Endothelial cell of umbilical vein (primary cell): Measurements from ENCODE around the gene SYNPO2L.
"Not testable (repeated sequence)": the region's sequence is repeated elsewhere in the genome, so short reads cannot be mapped to it uniquely, and the experiment has no call there.

Experiments used
- EZH2 ChIP-seq: IDR thresholded peaks from 2 replicates; pipeline ENCODE4 v1.6.1; 2012; ENCODE audit warnings: borderline replicate concordance, low read depth, mild to moderate bottlenecking, moderate library complexity, low read length, inconsistent platforms; ENCODE audit not compliant: severe bottlenecking
- FOS ChIP-seq: IDR thresholded peaks from 2 replicates; pipeline ENCODE4 v1.6.1; 2011; ENCODE audit warnings: mild to moderate bottlenecking, low read length, moderate library complexity, borderline replicate concordance; ENCODE audit not compliant: insufficient read depth
- JUN ChIP-seq: IDR thresholded peaks from 2 replicates; pipeline ENCODE4 v1.6.1; 2011; ENCODE audit warnings: borderline replicate concordance, low read depth; ENCODE audit not compliant: insufficient read length, insufficient read depth
- MYC ChIP-seq: IDR thresholded peaks from one replicate; pipeline ENCODE4 v1.6.1; 2011; ENCODE audit warnings: mild to moderate bottlenecking, low read depth, low read length
- POLR2A ChIP-seq: IDR thresholded peaks from 2 replicates; pipeline ENCODE4 v1.6.1; 2012; ENCODE audit warnings: low read depth, mild to moderate bottlenecking, control low read depth, low read length
- TF ChIP-seq, protein P1 (sequence below), 2 donors: IDR thresholded peaks; 1 replicate in 1 of 2; 2 replicates in 1 of 2; pipeline ENCODE4 v1.5.1; 2011; ENCODE audit warnings: low read length in 2 of 2, mild to moderate bottlenecking in 2 of 2, moderate library complexity in 2 of 2, control low read depth in 1 of 2, inconsistent platforms in 1 of 2, low read depth in 1 of 2; ENCODE audit not compliant: insufficient read depth in 1 of 2; ENCODE audit errors: extremely low read depth in 1 of 2
- TF ChIP-seq, protein P2 (sequence below): IDR thresholded peaks from 2 replicates; pipeline ENCODE4 v1.6.1; 2011; ENCODE audit not compliant: insufficient read depth, insufficient read length

DNA sequence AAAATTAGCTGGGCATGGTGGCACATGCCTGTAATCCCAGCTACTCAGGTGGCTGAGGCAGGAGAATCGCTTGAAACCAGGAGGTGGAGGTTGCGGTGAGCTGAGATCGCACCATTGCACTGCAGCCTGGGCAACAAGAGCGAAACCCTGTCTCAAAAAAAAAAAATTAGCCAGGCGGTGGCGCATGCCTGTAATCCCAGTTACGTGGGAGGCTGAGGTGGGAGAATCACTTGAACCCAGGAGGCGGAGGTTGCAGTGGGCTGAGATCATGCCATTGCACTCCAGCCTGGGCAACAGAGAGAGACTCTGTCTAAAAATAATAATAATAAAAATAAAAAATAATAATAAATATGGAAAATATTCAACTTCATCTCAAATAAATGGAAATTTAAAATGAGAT lies 38.7 kb downstream of the SYNPO2L start:
- TF ChIP-seq, protein P1, sequence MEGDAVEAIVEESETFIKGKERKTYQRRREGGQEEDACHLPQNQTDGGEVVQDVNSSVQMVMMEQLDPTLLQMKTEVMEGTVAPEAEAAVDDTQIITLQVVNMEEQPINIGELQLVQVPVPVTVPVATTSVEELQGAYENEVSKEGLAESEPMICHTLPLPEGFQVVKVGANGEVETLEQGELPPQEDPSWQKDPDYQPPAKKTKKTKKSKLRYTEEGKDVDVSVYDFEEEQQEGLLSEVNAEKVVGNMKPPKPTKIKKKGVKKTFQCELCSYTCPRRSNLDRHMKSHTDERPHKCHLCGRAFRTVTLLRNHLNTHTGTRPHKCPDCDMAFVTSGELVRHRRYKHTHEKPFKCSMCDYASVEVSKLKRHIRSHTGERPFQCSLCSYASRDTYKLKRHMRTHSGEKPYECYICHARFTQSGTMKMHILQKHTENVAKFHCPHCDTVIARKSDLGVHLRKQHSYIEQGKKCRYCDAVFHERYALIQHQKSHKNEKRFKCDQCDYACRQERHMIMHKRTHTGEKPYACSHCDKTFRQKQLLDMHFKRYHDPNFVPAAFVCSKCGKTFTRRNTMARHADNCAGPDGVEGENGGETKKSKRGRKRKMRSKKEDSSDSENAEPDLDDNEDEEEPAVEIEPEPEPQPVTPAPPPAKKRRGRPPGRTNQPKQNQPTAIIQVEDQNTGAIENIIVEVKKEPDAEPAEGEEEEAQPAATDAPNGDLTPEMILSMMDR (IDR thresholded peaks at IDR 0.05; ENCODE audit: extremely low read depth in 1 of 2, insufficient read depth in 1 of 2, low read depth in 1 of 2, low read length in 2 of 2), result not testable (repeated sequence)
- TF ChIP-seq, protein P2, sequence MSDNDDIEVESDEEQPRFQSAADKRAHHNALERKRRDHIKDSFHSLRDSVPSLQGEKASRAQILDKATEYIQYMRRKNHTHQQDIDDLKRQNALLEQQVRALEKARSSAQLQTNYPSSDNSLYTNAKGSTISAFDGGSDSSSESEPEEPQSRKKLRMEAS, result not testable (repeated sequence)
- TF ChIP-seq JUN, FOS, POLR2A, MYC, EZH2: not testable (repeated sequence)
